Mesendoderm (in vitro differentiated cells): ENCODE measurements around the gene ADAMTS4. TPM values are rescaled to one million over a fixed set of nuclear protein-coding genes. Genes with fewer than 3 reads are reported as not detected.

Experiments used
- DNase-seq: peaks from one replicate; pipeline ENCODE4 v3.0.0; 2013
- H2AK5ac ChIP-seq: 2 replicates; pipeline ENCODE4 v1.6.1; 2013; ENCODE audit warnings: low read length, inconsistent platforms
- H2BK120ac ChIP-seq: 2 replicates; pipeline ENCODE4 v1.6.1; 2013; ENCODE audit warnings: low read depth, mild to moderate bottlenecking, low read length, moderate library complexity, mixed read lengths
- H2BK15ac ChIP-seq: replicated peaks from 2 replicates; pipeline ENCODE4 v1.6.1; 2013; ENCODE audit warnings: low read depth, mild to moderate bottlenecking, moderate library complexity
- H2BK5ac ChIP-seq: 2 replicates; pipeline ENCODE4 v1.6.1; 2013; ENCODE audit warnings: low read length, inconsistent platforms
- H3K18ac ChIP-seq: 2 replicates; pipeline ENCODE4 v1.6.1; 2013; ENCODE audit warnings: mild to moderate bottlenecking, low read length, mixed read lengths
- H3K23ac ChIP-seq: one replicate; pipeline ENCODE4 v1.6.1; 2013; ENCODE audit warnings: low read length
- H3K27ac ChIP-seq: 2 replicates; pipeline ENCODE4 v1.5.1; 2013; ENCODE audit warnings: low read depth, mild to moderate bottlenecking, inconsistent platforms, low read length, moderate library complexity
- H3K27me3 ChIP-seq: 2 replicates; pipeline ENCODE4 v1.6.1; 2013; ENCODE audit warnings: low read length, control low read depth, mild to moderate bottlenecking, inconsistent platforms; ENCODE audit not compliant: insufficient read depth, poor library complexity
- H3K36me3 ChIP-seq: 2 replicates; pipeline ENCODE4 v1.6.1; 2013; ENCODE audit warnings: low read length, inconsistent platforms; ENCODE audit not compliant: control insufficient read depth, insufficient read depth
- H3K4ac ChIP-seq: one replicate; pipeline ENCODE4 v1.6.1; 2013; ENCODE audit warnings: low read depth, mild to moderate bottlenecking, low read length, moderate library complexity
- H3K4me1 ChIP-seq: 2 replicates; pipeline ENCODE4 v1.6.1; 2013; ENCODE audit warnings: low read depth, low read length, inconsistent platforms; ENCODE audit not compliant: control insufficient read depth
- H3K4me2 ChIP-seq: 2 replicates; pipeline ENCODE4 v1.6.1; 2013; ENCODE audit warnings: low read length
- H3K4me3 ChIP-seq: 2 replicates; pipeline ENCODE4 v1.5.1; 2013; ENCODE audit warnings: mild to moderate bottlenecking, low read length
- H3K56ac ChIP-seq: one replicate; pipeline ENCODE4 v1.6.1; 2013; ENCODE audit warnings: low read length
- H3K79me1 ChIP-seq: 2 replicates; pipeline ENCODE4 v1.6.1; 2013; ENCODE audit warnings: low read length, inconsistent platforms
- H3K79me2 ChIP-seq: 2 replicates; pipeline ENCODE4 v1.6.1; 2013; ENCODE audit warnings: mild to moderate bottlenecking, low read length; ENCODE audit not compliant: control insufficient read depth, insufficient read depth
- H3K9ac ChIP-seq: 2 replicates; pipeline ENCODE4 v1.6.1; 2013; ENCODE audit warnings: low read length, inconsistent platforms
- H4K5ac ChIP-seq: one replicate; pipeline ENCODE4 v1.6.1; 2013; ENCODE audit warnings: low read length
- H4K8ac ChIP-seq: one replicate; pipeline ENCODE4 v1.6.1; 2013; ENCODE audit warnings: low read depth, mild to moderate bottlenecking, control low read depth, low read length, moderate library complexity
- WGBS: extraction: QIAGEN DNeasy Blood & Tissue Kit; methylation state at CpG from one replicate; pipeline ENCODE4 v1.1.7; 2013; ENCODE audit warnings: low lambda C conversion rate, missing lambda C conversion rate; ENCODE audit not compliant: insufficient coverage; ENCODE audit errors: extremely low coverage; 5-methylcytosine and 5-hydroxymethylcytosine counted together
- small RNA-seq: library from polyadenylated mRNA; stranded (forward); fragments of <200 nt; extraction: miRNeasy Mini kit (QIAGEN cat#:217004); gene quantifications from one replicate; pipeline ENCODE3, GENCODE V24; 2013; ENCODE audit not compliant: insufficient read depth

The ADAMTS4 gene

DNA sequence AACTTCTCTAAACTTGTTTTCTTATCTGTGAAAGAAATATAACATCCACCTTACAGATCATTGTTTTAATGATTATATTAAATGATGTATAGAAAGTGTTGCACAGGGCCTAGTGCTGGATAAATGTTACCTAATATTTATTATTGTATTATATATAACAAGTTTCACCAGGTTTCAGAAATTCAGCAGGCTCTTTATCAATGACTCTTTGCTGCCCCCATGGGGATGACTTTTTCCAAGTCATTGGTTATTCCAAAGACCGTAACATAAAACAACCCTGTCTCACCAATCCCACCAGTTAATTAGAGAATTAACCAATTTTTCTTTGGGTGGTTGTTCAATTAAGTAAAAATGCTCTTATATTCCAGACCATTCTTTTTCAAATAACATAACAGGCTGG is 59.1 kb downstream of the ADAMTS4 start:
- Histone ChIP-seq H3K27ac (no peak overlapping the region), H3K4me2 (no peak overlapping the region), H3K4me1 (no peaks in the 10 kb centered on the region), H4K5ac (no peak overlapping the region), H3K56ac (no peak overlapping the region), H3K27me3 (no peaks in the 10 kb centered on the region), H2BK15ac (no peak overlapping the region), H3K18ac (no peak overlapping the region), H4K8ac (no peak overlapping the region), H3K4me3 (no peak overlapping the region), H2BK120ac (no peak overlapping the region), H3K4ac (no peak overlapping the region), H3K36me3 (no peaks in the 10 kb centered on the region), H3K23ac (no peak overlapping the region), H3K9ac (no peak overlapping the region), H2BK5ac (no peak overlapping the region), H3K79me1 (no peaks in the 10 kb centered on the region), H3K79me2 (peaks cover 4% of the 10 kb centered on the region), H2AK5ac (no peak overlapping the region)
- WGBS = no CpG with 5 or more reads among the region's 1 CpG
- DNase-seq = peak; percentile 60

GRCh38 chr1:161138431-161138830 is 60.4 kb downstream of the ADAMTS4 start:
- no peak overlapping the region for H3K56ac ChIP-seq
- H3K4me2 ChIP-seq = no peak overlapping the region
- H3K27ac ChIP-seq = no peak overlapping the region
- no peak overlapping the region for H3K4ac ChIP-seq
- H2BK120ac ChIP-seq = no peak overlapping the region
- H3K36me3 ChIP-seq = no peaks in the 10 kb centered on the region
- H2BK15ac ChIP-seq = no peak overlapping the region
- H2AK5ac ChIP-seq = no peak overlapping the region
- peaks cover 6% of the 10 kb centered on the region for H3K79me2 ChIP-seq
- no peak overlapping the region for H2BK5ac ChIP-seq
- H3K18ac ChIP-seq = no peak overlapping the region
- H3K9ac ChIP-seq = no peak overlapping the region
- no peak for DNase-seq
- no CpG with 5 or more reads among the region's 1 CpG for WGBS
- H3K4me3 ChIP-seq = no peak overlapping the region
- H3K27me3 ChIP-seq = no peaks in the 10 kb centered on the region
- peaks cover 2% of the 10 kb centered on the region for H3K79me1 ChIP-seq
- H3K4me1 ChIP-seq = no peaks in the 10 kb centered on the region
- no peak overlapping the region for H4K5ac ChIP-seq
- H3K23ac ChIP-seq = no peak overlapping the region
- no peak overlapping the region for H4K8ac ChIP-seq

DNA sequence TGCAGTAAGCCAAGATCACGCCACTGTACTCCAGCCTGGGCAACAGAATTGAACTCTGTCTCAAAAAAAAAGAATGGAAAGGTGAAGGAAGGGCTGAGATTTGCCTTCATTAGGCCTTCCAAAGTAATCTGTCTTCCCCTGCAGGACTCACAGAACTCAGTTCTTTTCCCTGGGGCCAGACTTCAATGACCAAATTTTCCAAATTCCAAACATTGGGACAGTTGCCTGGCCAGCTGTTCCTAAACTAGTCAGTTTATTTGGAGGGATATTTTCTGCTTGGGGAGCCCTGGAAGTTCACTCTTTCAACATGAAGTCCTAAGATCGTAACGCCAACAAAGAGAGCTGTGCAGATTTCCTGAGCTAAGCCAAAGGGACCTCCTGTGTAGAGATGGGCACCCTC is 61.0 kb downstream of the ADAMTS4 start:
- no peak overlapping the region for H4K8ac ChIP-seq
- peak; percentile 30 for DNase-seq
- no peak overlapping the region for H2BK120ac ChIP-seq
- H4K5ac ChIP-seq = no peak overlapping the region
- H3K4me3 ChIP-seq = no peak overlapping the region
- peaks cover 2% of the 10 kb centered on the region for H3K79me1 ChIP-seq
- WGBS = no CpG with 5 or more reads among the region's 3 CpGs
- no peak overlapping the region for H3K4ac ChIP-seq
- no peak overlapping the region for H2BK15ac ChIP-seq
- no peak overlapping the region for H3K4me2 ChIP-seq
- H3K27me3 ChIP-seq = no peaks in the 10 kb centered on the region
- peaks cover 6% of the 10 kb centered on the region for H3K79me2 ChIP-seq
- H3K23ac ChIP-seq = no peak overlapping the region
- no peaks in the 10 kb centered on the region for H3K4me1 ChIP-seq
- no peak overlapping the region for H2AK5ac ChIP-seq
- no peaks in the 10 kb centered on the region for H3K36me3 ChIP-seq
- H3K27ac ChIP-seq = no peak overlapping the region
- H3K56ac ChIP-seq = no peak overlapping the region
- H2BK5ac ChIP-seq = no peak overlapping the region
- H3K18ac ChIP-seq = no peak overlapping the region
- no peak overlapping the region for H3K9ac ChIP-seq

Small RNA genes lying within 50 kb of the gene (small RNA-seq; reads per million reads assigned to genes)
- gene RF01225 = not detected
